Psoas muscle (tissue), 8 donors: Measurements from ENCODE around the gene DEDD2. TPM values are rescaled to one million over a fixed set of nuclear protein-coding genes. Genes with fewer than 3 reads are reported as not detected.

ENCODE experiments used
- ATAC-seq, 4 donors: fragments of 200-7000 bp; cut with Tn5 transposase; one replicate each; pipeline ENCODE4 v1.9.1; 2020; ENCODE audit warnings: moderate library complexity in 3 of 4, mild to moderate bottlenecking in 2 of 4
- DNase-seq, 2 donors: peaks; one replicate each; pipeline ENCODE4 v3.0.0-alpha.2; 2020
- H3K27ac ChIP-seq: fragments of 200-600 bp; one replicate; pipeline ENCODE4 v1.8.0; 2022
- H3K27me3 ChIP-seq, 3 donors: fragments of 200-600 bp in 1 of 3; one replicate each; pipeline versions ENCODE4 v1.6.1 to v1.8.0; 2013 to 2022; ENCODE audit warnings: low read length in 2 of 3, mild to moderate bottlenecking in 2 of 3, moderate library complexity in 1 of 3; ENCODE audit not compliant: insufficient read depth in 3 of 3
- H3K36me3 ChIP-seq, 2 donors: fragments of 200-600 bp in 1 of 2; one replicate each; pipeline versions ENCODE4 v1.6.1 to v1.8.0; 2013 to 2022; ENCODE audit warnings: low read depth in 1 of 2, mild to moderate bottlenecking in 1 of 2, moderate library complexity in 1 of 2; ENCODE audit not compliant: insufficient read depth in 1 of 2
- H3K4me1 ChIP-seq: fragments of 200-600 bp; one replicate; pipeline ENCODE4 v1.8.0; 2022
- H3K4me3 ChIP-seq: fragments of 200-600 bp; one replicate; pipeline ENCODE4 v1.8.0; 2022; ENCODE audit warnings: mild to moderate bottlenecking
- H3K9me3 ChIP-seq: fragments of 200-600 bp; one replicate; pipeline ENCODE4 v1.8.0; 2022
- WGBS, 3 donors: extraction: QIAGEN DNeasy Blood & Tissue Kit; methylation state at CpG; one replicate each; pipeline versions ENCODE4 v1.1.6 to v1.1.7; 2013; 5-methylcytosine and 5-hydroxymethylcytosine counted together
- intact Hi-C, 2 donors: fragments of 100-400 bp; cut with DNase I; formaldehyde crosslinking; loops; one replicate each; pipeline versions ENCODE4 v1.11.0 to v1.14.2; 2022
- polyA plus RNA-seq, 3 donors: library from polyadenylated mRNA; stranded (reverse); fragments of 200-250 nt; gene quantifications; one replicate each; pipeline ENCODE4 v1.2.3, GENCODE V29; 2013
- total RNA-seq, 4 donors: library from RNA; stranded (reverse); fragmentation: NEBNext Ultra II Directional in 2 of 4; extraction: Animal tissue kit (Norgen Biotek cat#: 25700) in 2 of 4; gene quantifications; one replicate each; pipeline versions ENCODE4 v1.2.1 to v1.2.4, GENCODE V29; 2021 to 2023
- TF ChIP-seq, protein P1 (sequence below): fragments of 200-600 bp; IDR thresholded peaks from one replicate; pipeline ENCODE4 v1.8.0; 2022; ENCODE audit warnings: antibody characterized with exemption
- donor health status: healthy with polysubstance abuse.
- donor health status: DM: no; HTN: no; CAD: no; lungs with moderate emphysema.
- donor health status: Bipolar disorder and iron deficiency.
- donor health status: healthy.
- donor health status: DM: yes; HTN: yes; CAD: no.
- donor health status: DM: no; HTN: no; CAD: no.
- donor health status: DM: no; HTN: no; CAD: no.
- donor health status: DM: yes; HTN: yes; CAD: no.

The DEDD2 gene
- total and polyA plus RNA-seq, 7 donors: 8.8 to 26.1 (median 12.1) TPM

DNA sequence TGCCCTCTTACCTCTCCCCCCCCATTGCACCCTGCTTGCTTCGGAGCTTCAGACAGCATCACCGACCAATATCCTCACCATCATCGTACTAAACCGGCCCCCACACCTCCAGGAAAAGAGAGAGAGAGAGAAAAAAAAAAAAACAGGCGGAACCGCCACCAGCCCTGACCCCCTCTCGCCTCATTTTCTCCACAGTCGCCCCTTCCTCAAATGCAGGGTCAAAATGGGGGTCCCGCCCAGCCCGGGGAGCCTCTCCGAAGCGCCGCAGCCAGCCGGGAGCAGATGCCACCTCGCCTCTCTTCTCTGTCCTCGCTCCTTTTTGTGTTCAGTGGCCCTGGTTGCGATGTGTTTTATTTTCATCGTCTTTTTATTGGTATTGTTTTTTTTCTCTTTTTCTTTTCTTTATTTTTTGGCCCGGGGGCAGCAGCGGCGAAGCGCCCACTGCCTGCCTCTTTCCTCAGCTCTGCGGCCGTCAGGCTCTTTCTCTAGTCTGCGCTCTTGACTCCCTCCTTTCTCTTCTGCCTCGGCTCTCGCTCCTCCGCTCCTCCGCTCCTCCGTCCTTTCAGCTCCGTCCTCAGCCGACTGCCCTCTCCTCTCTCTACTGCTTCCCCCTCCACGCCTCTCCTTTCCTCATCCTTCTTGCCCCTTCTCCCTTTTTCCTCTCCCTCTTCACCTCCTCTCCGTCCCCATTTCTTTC is 41.4 kb downstream of the DEDD2 start:
- Histone ChIP-seq H3K4me1 (peaks cover 4% of the 10 kb centered on the region), H3K9me3 (no peaks in the 10 kb centered on the region), H3K4me3 (peak overlapping the region; percentile 59), H3K27me3 (peaks cover 0 to 77% (median 28%) of the 10 kb centered on the region in 3 donors), H3K27ac (no peak overlapping the region), H3K36me3 (no peaks in the 10 kb centered on the region)
- intact Hi-C loops: no loop called here
- 1 to 2% (median 2%) methylated on average over 34 of the region's 34 CpGs for WGBS, 3 donors
- ATAC-seq (no peak), DNase-seq (no peak)
- TF ChIP-seq, protein P1, sequence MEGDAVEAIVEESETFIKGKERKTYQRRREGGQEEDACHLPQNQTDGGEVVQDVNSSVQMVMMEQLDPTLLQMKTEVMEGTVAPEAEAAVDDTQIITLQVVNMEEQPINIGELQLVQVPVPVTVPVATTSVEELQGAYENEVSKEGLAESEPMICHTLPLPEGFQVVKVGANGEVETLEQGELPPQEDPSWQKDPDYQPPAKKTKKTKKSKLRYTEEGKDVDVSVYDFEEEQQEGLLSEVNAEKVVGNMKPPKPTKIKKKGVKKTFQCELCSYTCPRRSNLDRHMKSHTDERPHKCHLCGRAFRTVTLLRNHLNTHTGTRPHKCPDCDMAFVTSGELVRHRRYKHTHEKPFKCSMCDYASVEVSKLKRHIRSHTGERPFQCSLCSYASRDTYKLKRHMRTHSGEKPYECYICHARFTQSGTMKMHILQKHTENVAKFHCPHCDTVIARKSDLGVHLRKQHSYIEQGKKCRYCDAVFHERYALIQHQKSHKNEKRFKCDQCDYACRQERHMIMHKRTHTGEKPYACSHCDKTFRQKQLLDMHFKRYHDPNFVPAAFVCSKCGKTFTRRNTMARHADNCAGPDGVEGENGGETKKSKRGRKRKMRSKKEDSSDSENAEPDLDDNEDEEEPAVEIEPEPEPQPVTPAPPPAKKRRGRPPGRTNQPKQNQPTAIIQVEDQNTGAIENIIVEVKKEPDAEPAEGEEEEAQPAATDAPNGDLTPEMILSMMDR: no peak

DNA sequence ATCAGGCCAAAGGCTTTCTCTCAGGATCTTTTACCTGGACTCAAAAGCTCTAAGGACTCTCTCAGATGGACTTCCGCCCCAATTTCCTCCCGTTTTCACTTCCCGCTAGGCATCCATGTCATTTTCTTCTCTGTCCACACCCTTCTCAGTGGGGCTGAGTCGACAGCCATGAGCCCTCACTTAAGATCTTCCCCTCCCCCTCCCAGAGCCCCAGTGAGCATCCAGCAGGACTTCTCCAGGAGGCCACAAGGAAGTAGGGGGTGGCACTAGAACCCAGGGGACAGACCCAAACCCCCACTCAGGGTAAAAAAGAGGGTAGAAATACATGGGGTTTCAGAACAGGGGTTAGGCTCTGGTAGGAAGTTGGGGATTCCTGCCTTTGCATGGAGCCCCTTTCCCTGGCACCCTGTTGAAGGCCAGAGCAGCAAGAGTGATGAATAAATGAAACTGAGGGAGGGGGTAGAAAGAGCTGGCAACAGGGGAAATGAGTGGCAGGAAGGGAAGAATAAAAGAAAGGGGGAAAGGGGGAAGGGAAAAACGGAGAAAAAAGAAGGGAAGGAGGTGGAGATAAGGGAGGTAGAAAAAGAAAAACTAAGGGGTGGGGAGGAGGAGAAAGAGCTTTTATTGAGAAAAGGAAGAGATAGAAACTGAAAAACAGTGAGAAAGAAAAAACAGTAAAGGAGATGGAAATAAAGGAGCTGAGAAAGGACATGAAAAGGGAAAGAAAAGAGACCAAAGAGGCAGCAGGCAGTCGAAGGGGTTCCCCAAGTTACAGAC is 42.3 kb downstream of the DEDD2 start:
- TF ChIP-seq, protein P1: no peak
- H3K27me3 ChIP-seq: peaks cover 0 to 67% (median 26%) of the 10 kb centered on the region in 3 donors
- H3K9me3 ChIP-seq: no peaks in the 10 kb centered on the region
- intact Hi-C loops: no loop called here
- DNase-seq (no peak), ATAC-seq (no peak)
- H3K27ac ChIP-seq: no peak overlapping the region
- 38 to 46% (median 40%) methylated on average over 6 of the region's 6 CpGs for whole genome bisulfite sequencing, 3 donors
- H3K36me3 ChIP-seq: no peaks in the 10 kb centered on the region
- no peak overlapping the region for H3K4me3 ChIP-seq
- peaks cover 4% of the 10 kb centered on the region for H3K4me1 ChIP-seq

DNA sequence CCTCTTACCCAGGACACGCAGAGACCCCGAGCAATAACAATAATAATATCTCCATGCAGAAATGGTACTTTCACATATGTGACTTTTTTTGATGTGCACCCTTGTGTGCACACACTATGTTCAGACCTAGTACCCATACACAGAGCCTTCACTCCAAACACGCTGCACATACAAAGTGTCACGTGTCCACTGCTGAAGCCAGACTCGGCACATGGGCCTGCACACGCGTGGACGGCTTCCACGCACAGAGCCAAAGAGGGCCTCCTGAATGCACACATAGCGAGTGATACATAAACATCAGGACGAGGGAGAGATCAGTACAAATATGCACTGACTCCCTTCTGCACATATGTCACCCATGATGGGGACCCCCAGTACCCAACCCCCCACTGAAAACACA is 43.3 kb downstream of the DEDD2 start:
- no peaks in the 10 kb centered on the region for H3K36me3 ChIP-seq
- H3K27ac ChIP-seq: no peak overlapping the region
- DNase-seq: no peak
- no peaks in the 10 kb centered on the region for H3K9me3 ChIP-seq
- TF ChIP-seq, protein P1: no peak
- H3K27me3 ChIP-seq: peaks cover 0 to 58% (median 23%) of the 10 kb centered on the region in 3 donors
- 88 to 89% (median 88%) methylated on average over 11 of the region's 11 CpGs for WGBS, 3 donors
- intact Hi-C loops: no loop called here
- H3K4me3 ChIP-seq: no peak overlapping the region
- peaks cover 4% of the 10 kb centered on the region for H3K4me1 ChIP-seq
- no peak for ATAC-seq

DNA sequence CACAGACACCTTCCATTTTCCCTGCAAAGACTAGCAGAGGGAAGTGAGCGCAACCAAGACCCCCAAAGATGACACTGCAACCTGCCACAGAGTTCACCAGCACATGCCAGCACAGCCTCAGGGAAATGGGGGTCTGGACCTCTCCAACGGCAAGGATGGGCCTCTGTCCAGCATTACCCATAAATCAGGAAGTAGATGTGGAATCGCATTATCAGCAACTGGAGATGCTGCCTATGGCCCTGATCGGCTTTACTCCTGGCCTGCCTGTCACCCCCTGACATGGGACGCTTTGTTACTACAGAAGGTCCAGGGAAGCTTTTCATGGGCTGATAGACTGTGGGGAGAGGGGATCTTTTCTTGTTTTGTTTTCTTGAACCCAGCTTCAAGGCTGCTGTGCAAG is 43.8 kb downstream of the DEDD2 start:
- no peak for ATAC-seq
- intact Hi-C loops: no loop called here
- H3K27me3 ChIP-seq: peaks cover 0 to 53% (median 19%) of the 10 kb centered on the region in 3 donors
- no peaks in the 10 kb centered on the region for H3K36me3 ChIP-seq
- no peak overlapping the region for H3K4me3 ChIP-seq
- TF ChIP-seq, protein P1: no peak
- DNase-seq: no peak
- 75 to 79% (median 78%) methylated on average over 5 of the region's 5 CpGs for WGBS, 3 donors
- no peaks in the 10 kb centered on the region for H3K9me3 ChIP-seq
- peaks cover 4% of the 10 kb centered on the region for H3K4me1 ChIP-seq
- no peak overlapping the region for H3K27ac ChIP-seq
